Panc1 (cell line): Measurements from ENCODE around the gene MYH11. TPM values are rescaled to one million over a fixed set of nuclear protein-coding genes. Genes with fewer than 3 reads are reported as not detected.

Source experiments
- ATAC-seq: fragments of 200-7000 bp; cut with Tn5 transposase; 2 replicates; pipeline ENCODE4 v1.9.1; 2020; ENCODE audit warnings: mild to moderate bottlenecking, moderate library complexity
- BruUV-seq: library from RNA; stranded (reverse); fragments of 400-500 nt; replicated peaks from 2 replicates; lab custom pipeline; 2021; lab: Mats Ljungman, UMichigan
- CTCF ChIA-PET: fragments of 300-600 bp; sonication (Branson Sonifier 250); formaldehyde crosslinking; loops from one replicate; lab custom pipeline; 2022; ENCODE audit warnings: antibody characterized with exemption; lab: Charles Lee
- POLR2A ChIA-PET: fragments of 300-600 bp; sonication (Branson Sonifier 250); formaldehyde crosslinking; loops from one replicate; lab custom pipeline; 2022; ENCODE audit warnings: antibody characterized with exemption; lab: Charles Lee
- DNase-seq: peaks from one replicate; pipeline ENCODE4 v3.0.0-alpha.2; 2010; ENCODE audit warnings: low read depth, low spot score
- H3K27ac ChIP-seq: 2 replicates; pipeline ENCODE4 v1.5.1; 2011; ENCODE audit warnings: mild to moderate bottlenecking, low read length, inconsistent platforms
- H3K27me3 ChIP-seq: fragments of 200-500 bp; sonication (Bioruptor generic); 2 replicates; pipeline ENCODE4 v1.6.0; 2014; ENCODE audit warnings: low read length, inconsistent platforms; ENCODE audit not compliant: control insufficient read depth, insufficient read depth
- H3K36me3 ChIP-seq: fragments of 200-500 bp; sonication (Bioruptor generic); 2 replicates; pipeline ENCODE4 v1.5.1; 2014; ENCODE audit warnings: inconsistent platforms, mild to moderate bottlenecking, low read length, moderate library complexity; ENCODE audit not compliant: control insufficient read depth, insufficient read depth
- H3K4me1 ChIP-seq: 2 replicates; pipeline ENCODE4 v1.5.1; 2011; ENCODE audit warnings: inconsistent platforms, mild to moderate bottlenecking, low read length, moderate library complexity; ENCODE audit not compliant: control insufficient read depth, insufficient read depth
- H3K4me3 ChIP-seq, 2 experiments: 2 replicates each; pipeline ENCODE4 v1.5.1; 2011 to 2012; ENCODE audit warnings: low read depth in 2 of 2, low read length in 2 of 2, mild to moderate bottlenecking in 2 of 2, inconsistent platforms in 1 of 2, moderate library complexity in 1 of 2
- H3K9me3 ChIP-seq: fragments of 200-500 bp; sonication (Bioruptor generic); 2 replicates; pipeline ENCODE4 v1.5.1; 2014; ENCODE audit warnings: low read depth, mild to moderate bottlenecking, inconsistent platforms, low read length, moderate library complexity; ENCODE audit not compliant: control insufficient read depth, insufficient read depth
- POLR2AphosphoS5 ChIP-seq: IDR thresholded peaks from 2 replicates; pipeline ENCODE4 v1.6.1; 2012; ENCODE audit warnings: mild to moderate bottlenecking, low read depth, low read length, moderate library complexity
- SIN3A ChIP-seq: IDR thresholded peaks from 2 replicates; pipeline ENCODE4 v1.6.1; 2012; ENCODE audit warnings: low read depth, mild to moderate bottlenecking, low read length, moderate library complexity, borderline replicate concordance; ENCODE audit not compliant: insufficient read depth
- TCF7L2 ChIP-seq: IDR thresholded peaks from 2 replicates; pipeline ENCODE4 v1.6.1; 2011; ENCODE audit warnings: mild to moderate bottlenecking, low read depth, low read length, inconsistent platforms
- in situ Hi-C: cut with HindIII; loops from 2 replicates; pipeline ENCODE4 v1.10.0; 2016; ENCODE audit warnings: low sequenced_read_pairs, low pct_unique_long_range_greater_than_20kb
- intact Hi-C: fragments of 100-400 bp; cut with micrococcal nuclease; formaldehyde crosslinking; loops from one replicate; pipeline ENCODE4 v1.10.0; 2022; ENCODE audit not compliant: unreplicated experiment
- total RNA-seq: library from RNA; stranded (reverse); gene quantifications from one replicate; pipeline ENCODE4 v1.2.1, GENCODE V29; 2021; ENCODE audit not compliant: unreplicated experiment
- TF ChIP-seq, protein P1 (sequence below): fragments of 450-650 bp; IDR thresholded peaks from 2 replicates; pipeline ENCODE4 v1.5.1; 2017; ENCODE audit warnings: mild to moderate bottlenecking
- TF ChIP-seq, protein P2 (sequence below), 2 experiments: IDR thresholded peaks; 2 replicates each; pipeline ENCODE4 v1.6.1; 2011 to 2012; ENCODE audit warnings: low read depth in 2 of 2, control low read depth in 1 of 2, low read length in 1 of 2, mild to moderate bottlenecking in 1 of 2, moderate library complexity in 1 of 2; ENCODE audit not compliant: insufficient read depth in 1 of 2

The MYH11 gene
- total RNA-seq, 1 experiment from 2014 or later: 0.51 TPM

DNA sequence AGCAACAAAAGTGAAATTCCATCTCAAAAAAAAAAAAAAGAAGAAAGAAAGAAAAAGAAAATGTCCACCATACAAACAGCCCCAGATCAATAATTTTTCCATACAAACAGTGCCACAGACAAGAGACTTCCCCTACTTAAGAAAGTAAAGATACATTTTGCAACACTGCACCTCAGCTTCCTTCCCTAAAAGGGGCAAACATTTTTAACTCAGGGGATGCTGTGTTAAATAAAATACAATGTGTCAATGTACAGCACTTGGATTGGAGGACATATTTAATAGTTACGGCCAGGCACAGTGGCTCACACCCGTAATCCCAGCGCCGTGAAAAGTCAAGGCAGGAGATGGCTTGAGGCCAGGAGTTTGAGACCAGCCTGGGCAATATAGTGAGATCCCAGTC is 22.3 kb downstream of the MYH11 start:
- Histone ChIP-seq H3K4me1 (no peaks in the 10 kb centered on the region), H3K27ac (no peak overlapping the region), H3K4me3 (no peak overlapping the region), H3K27me3 (no peaks in the 10 kb centered on the region), H3K36me3 (no peaks in the 10 kb centered on the region), H3K9me3 (no peaks in the 10 kb centered on the region)
- no peak for DNase-seq
- no peak for ATAC-seq
- intact Hi-C loops (no loop called here), in situ Hi-C loops (loop anchor here (5.0 kb wide), 1 partner anchor 33 kb away; no protein-coding TSS in a partner anchor)
- ChIA-PET POLR2A (no interaction called here), CTCF (no interaction called here)
- BruUV-seq: no TSS peak
- TF ChIP-seq, protein P1, sequence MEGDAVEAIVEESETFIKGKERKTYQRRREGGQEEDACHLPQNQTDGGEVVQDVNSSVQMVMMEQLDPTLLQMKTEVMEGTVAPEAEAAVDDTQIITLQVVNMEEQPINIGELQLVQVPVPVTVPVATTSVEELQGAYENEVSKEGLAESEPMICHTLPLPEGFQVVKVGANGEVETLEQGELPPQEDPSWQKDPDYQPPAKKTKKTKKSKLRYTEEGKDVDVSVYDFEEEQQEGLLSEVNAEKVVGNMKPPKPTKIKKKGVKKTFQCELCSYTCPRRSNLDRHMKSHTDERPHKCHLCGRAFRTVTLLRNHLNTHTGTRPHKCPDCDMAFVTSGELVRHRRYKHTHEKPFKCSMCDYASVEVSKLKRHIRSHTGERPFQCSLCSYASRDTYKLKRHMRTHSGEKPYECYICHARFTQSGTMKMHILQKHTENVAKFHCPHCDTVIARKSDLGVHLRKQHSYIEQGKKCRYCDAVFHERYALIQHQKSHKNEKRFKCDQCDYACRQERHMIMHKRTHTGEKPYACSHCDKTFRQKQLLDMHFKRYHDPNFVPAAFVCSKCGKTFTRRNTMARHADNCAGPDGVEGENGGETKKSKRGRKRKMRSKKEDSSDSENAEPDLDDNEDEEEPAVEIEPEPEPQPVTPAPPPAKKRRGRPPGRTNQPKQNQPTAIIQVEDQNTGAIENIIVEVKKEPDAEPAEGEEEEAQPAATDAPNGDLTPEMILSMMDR: no peak
- no peak for TF ChIP-seq POLR2AphosphoS5
- TF ChIP-seq TCF7L2: no peak
- TF ChIP-seq, protein P2, sequence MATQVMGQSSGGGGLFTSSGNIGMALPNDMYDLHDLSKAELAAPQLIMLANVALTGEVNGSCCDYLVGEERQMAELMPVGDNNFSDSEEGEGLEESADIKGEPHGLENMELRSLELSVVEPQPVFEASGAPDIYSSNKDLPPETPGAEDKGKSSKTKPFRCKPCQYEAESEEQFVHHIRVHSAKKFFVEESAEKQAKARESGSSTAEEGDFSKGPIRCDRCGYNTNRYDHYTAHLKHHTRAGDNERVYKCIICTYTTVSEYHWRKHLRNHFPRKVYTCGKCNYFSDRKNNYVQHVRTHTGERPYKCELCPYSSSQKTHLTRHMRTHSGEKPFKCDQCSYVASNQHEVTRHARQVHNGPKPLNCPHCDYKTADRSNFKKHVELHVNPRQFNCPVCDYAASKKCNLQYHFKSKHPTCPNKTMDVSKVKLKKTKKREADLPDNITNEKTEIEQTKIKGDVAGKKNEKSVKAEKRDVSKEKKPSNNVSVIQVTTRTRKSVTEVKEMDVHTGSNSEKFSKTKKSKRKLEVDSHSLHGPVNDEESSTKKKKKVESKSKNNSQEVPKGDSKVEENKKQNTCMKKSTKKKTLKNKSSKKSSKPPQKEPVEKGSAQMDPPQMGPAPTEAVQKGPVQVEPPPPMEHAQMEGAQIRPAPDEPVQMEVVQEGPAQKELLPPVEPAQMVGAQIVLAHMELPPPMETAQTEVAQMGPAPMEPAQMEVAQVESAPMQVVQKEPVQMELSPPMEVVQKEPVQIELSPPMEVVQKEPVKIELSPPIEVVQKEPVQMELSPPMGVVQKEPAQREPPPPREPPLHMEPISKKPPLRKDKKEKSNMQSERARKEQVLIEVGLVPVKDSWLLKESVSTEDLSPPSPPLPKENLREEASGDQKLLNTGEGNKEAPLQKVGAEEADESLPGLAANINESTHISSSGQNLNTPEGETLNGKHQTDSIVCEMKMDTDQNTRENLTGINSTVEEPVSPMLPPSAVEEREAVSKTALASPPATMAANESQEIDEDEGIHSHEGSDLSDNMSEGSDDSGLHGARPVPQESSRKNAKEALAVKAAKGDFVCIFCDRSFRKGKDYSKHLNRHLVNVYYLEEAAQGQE (IDR thresholded peaks at IDR 0.05; ENCODE audit: insufficient read depth in 1 of 2, low read depth in 2 of 2, low read length in 1 of 2): no peak
- TF ChIP-seq SIN3A: no peak

DNA sequence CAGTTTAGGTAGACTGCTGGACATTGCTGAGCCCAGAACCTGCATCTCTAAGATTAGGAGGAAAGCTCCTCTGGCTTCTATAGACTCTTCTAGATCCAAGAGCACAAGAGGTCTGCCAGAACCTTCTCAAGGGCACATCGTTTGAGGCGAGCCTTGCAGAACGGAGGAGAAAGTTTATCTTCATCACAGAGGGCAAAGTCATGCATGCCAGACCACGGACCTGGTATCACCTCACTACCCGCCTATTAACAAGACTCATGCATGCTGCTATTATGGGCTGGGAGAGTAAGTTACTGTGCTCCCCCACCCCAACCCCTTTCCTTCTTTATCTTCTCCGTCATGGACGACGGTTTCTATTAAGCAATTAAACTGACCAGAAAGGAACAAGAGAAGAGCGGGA is 23.3 kb downstream of the MYH11 start:
- no peaks in the 10 kb centered on the region for H3K27me3 ChIP-seq
- DNase-seq (no peak), ATAC-seq (no peak)
- no peak overlapping the region for H3K27ac ChIP-seq
- no peaks in the 10 kb centered on the region for H3K9me3 ChIP-seq
- H3K36me3 ChIP-seq: no peaks in the 10 kb centered on the region
- ChIA-PET POLR2A (no interaction called here), CTCF (interaction anchor here (1.1 kb wide), 1 partner anchor 12 kb away, joined by 3 read pairs; no protein-coding TSS in a partner anchor)
- H3K4me1 ChIP-seq: no peaks in the 10 kb centered on the region
- no TSS peak for BruUV-seq
- no peak overlapping the region for H3K4me3 ChIP-seq
- intact Hi-C loops (no loop called here), in situ Hi-C loops (loop anchor here (5.0 kb wide), 1 partner anchor 34 kb away; no protein-coding TSS in a partner anchor)
- TF ChIP-seq, protein P2 (IDR thresholded peaks at IDR 0.05; ENCODE audit: insufficient read depth in 1 of 2, low read depth in 2 of 2, low read length in 1 of 2): no peak
- TF ChIP-seq TCF7L2 (no peak), SIN3A (no peak), POLR2AphosphoS5 (no peak)
- TF ChIP-seq, protein P1: no peak
